Stimulated activated CD4-positive, alpha-beta T cell treated with anti-CD3 and anti-CD28 coated beads, Interleukin-1b, Interleukin-23, amount 100 ng/mL, for 1 hour (primary cell): ENCODE data around the gene TRIM63.

Experiments used
- DNase-seq, 2 donors: peaks; one replicate each; pipeline ENCODE4 v3.0.0-alpha.2; 2020; ENCODE audit warnings: low read depth in 2 of 2

TRIM63 gene

DNA sequence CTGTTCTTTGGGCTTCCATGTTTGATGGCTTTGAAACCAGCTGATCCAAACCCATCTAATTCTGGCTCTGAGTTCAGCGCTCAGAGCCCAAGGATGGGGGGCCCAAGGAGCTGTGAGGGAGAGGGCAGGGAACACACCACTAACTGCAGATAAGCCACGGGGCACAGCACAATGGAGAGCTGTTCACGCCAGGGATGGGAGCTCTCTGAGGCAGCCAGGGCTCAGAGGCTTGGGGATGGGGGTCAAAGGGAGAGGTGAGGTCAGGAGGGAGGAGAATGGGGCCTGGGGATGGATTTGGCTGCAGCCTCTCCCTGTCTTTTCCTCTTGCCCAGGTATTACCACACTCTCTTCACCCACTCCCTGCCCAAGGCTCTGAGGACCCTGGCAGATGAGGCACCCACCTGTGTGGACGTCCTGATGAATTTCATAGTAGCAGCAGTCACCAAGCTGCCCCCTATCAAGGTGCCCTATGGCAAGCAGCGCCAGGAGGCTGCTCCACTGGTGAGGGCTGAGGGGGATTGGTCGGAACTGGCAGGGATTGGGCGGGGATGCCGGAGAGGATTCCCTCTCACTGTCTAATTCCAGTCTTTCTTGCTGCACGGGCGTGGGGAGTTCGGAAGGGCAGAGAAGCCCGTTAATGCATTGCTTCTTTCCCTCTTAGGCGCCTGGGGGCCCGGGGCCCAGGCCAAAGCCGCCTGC, 32.8 kb downstream of the TRIM63 start:
- DNase-seq = no peak

DNA sequence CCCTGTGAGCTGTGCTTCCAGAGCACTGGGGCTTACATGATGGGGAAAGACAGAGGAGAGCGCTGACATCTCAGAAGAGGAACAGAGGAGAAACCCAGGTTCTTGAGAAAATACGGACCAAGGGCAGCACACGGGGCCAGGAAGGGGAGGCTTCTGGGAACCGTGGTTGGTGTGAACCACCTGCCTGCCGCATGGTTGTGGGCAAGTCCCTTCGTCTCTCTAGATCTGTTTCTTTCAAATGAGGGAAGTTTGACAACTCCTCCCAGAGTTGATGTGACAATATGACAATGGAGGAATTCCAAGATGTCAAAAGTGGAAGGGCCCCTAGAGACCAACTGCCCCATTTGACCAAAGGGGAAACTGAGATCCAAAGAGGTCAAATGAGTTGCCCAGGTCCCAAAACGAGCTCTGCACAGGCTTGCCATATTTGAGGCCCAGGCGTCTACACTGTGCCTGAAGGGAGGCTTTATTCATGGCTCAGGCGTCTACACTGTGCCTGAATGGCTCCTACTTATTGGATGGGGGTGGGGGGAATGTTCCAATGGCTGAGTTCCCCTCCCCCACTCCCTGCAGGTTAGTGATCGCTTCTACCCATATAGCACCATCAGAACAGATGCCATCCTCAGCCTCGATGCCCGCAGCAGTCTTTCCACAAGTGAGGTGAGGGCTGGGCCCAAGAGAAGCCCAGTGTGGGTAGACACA, 34.6 kb downstream of the TRIM63 start:
- no peak for DNase-seq

DNA sequence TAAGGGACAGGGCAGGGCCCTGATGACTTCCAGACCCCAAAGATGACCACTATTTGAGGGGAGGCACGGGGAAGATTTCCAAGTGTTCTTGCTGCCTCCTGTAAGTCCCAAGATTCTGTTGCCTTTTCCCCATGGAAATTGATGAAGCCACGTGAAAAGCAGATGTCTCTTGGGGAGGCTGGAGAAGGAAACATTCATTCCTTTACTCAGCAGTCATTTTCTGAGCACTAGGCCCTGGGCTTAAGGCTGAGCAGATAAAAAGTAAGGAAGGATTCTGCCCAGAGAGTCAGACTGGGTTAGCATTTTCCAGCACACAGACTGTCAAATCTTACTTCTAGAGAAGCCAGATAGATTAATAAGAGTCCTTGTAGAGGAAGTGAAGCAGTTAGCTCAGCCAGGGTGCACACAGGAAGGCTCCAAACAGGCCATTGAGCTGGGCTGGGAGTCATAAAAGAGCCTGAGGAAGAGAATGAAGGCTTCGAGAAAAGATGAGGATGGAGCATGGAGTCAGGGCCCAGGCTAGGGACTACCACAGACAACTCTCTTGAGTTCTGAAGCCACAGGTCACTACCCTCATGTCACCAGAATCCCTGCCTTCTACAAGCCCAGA, 35.7 kb downstream of the TRIM63 start:
- no peak for DNase-seq

DNA sequence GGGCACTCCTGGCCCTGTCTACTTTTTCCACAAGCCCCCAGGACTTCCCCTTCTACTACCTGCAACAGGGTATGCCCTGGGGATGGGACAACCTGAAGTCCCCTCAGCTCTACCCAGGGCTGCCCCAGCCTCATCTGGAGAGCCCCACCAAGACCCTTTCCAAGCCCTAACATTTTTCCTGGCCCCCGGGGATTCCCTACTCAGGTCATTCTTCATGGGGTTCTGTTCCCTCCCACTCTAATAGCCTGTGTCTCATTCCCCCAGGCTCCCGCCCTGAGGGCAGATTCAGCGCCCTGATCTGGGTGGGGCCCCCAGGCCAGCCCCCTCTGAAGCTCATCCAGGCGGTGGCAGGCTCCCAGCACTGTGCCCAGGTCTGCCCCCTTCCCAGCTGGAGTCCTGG, 36.2 kb downstream of the TRIM63 start:
- DNase-seq = no peak

DNA sequence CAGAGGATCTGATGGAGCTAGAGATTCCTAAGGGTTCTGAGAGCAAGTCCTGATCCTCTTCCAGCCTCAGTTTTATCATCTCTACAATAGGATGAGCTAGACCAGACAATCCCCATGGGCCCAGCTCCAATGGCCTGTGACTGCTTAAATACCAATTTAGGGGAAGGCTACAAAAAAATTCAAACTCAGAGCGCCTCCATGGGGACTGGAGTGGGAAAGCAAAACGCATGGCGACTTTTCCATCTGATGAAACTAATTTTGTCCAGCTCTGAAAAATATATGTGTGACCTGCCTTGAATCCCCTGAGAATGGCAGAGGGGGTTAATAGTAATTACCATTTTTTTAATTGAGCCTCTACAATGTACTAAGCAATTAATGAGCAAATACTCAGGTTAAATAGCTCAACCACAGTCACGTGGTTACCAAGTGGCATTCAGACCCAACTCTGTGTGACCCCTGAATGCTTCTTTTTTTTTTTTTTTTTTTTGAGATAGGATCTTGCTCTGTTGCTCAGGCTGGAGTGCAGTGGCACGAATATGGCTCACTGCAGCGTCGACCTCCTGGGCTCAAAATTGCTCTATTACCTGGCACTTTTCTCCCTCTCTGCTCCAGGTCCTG, 37.5 kb downstream of the TRIM63 start:
- DNase-seq = no peak

DNA sequence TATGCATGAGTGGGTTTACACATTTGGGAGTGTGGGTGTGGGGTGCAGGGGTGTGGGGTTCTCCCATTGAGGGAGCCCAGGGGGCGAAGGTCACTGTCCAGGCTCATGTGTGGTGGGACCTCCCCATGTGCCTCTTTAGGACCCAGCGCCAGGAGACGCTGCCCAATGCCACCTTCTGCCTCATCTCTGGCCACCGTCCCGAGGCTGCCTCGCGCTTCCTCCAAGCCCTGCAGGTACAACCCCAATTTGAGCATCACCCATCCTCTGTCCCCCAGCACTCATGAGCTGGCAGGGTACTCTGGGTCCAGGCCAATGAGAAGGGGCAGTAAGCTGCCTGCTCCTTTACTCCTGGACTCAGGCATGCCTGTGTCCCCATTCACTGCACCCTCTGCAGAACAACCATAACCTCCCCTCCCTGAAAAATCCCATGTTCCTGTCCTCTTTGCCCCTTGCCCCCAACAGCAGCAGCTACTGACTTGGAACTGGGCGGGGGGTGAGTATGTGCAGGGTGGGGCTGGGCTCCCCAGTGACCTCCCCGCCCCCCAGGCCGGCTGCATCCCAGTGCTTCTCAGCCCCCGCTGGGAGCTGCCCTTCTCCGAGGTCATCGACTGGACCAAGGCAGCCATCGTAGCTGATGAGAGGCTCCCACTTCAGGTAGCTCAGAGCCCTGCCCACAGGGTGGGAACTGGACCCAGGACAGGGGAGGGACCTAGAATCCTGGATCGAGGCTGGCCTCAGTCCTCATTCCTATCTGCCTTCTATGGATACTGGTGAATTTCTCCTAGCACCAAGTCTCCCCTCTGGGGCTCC, 38.2 kb downstream of the TRIM63 start:
- no peak for DNase-seq

DNA sequence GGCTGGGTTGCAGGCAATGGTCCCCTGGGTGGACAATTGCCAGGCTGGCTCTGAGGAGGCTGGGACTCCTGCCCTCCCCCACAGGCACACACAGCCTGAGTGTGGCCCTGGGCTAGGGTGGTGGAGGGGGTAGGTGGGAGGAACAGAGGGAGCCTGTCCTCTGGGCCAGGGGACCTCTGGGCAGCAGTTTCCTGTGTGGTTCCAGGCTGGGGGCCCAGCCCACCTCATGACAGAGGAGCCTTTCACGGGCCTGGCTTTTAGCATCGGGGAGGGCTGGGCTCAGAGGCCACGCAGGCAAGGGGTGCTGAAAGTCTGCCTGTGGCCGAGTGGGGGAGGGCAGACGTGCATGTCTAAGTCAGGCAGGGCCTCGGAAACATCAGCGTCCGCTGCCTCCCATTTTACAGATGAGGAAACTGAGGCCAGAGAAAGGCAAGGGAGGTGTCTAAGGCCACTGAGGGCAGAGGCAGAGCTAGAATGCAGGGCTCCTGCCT, 38.9 kb downstream of the TRIM63 start:
- DNase-seq = no peak

DNA sequence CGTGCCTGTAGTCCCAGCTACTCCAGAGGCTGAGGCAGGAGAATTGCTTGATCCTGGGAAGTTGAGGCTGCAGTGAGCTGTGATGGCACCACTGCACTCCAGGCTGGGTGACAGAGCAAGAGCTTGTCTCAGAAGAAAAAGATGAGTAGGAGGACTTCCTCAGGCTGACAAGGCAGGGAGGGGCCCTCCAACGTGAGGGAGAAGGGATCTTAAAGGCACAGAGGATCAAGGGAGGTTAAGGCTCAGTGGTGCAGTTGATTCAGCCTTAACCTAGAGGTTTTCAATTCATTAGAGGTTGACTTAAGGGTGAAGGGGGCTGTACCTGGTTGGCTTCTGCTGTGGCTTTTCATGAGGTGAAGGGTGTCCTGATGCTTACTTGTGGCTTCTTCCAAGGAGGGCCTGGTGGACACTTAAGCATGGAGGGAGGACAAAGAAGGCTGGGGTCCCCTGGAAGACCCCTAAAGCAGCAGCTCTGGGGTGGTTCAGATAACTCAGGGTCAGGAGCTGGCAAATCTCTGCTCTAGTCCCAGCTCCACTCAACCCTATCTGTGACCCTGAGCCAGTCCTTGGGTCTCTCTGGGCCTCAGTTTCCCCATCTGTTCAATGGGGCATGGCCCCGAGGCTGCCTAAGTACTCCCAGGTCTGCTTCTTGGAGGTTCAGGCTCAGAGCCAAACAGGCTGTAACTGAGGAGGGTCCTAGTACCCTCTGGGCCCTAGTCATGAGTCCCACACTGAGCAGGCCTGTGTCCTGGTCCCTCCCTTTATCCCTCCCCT, 39.5 kb downstream of the TRIM63 start:
- DNase-seq = no peak

DNA sequence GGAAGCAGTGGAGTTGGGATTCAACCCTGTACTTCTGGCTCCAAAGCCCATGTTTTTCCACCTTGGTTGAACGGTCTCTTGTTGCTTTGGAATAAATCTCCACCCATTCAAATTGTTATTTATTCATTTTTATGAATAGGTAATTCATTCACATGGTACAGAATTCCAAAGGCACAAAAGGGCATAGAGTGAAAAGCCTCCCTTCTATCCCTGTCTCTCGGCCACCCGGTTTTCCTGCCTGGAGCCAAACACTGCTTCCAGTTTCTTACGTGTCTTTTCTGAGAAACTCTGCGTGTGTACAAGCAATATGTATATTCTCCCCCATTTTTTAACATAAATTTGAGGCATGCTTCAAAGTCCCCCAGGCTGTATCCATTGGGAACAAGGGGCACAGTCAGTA, 41.9 kb downstream of the TRIM63 start:
- no peak for DNase-seq

DNA sequence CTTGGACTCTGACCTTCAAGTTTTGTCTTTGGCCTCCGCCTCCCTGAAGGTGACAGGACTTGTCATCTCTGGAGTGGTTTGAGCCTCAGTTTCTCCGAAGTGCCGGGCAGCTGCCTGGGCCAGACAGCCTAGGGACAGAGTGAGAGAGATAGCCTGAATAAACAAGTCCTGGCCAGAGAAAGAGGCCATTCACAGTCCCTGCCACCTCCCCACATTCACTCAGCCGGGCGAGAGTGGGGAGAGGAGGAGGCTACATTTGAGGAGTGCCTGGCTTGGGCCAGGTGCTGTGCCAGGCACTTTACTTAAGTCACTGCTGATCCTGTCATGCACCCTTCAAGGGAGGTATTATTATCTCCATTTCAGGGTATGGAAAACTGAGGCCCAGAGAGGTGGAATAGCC, 42.4 kb downstream of the TRIM63 start:
- DNase-seq = no peak

DNA sequence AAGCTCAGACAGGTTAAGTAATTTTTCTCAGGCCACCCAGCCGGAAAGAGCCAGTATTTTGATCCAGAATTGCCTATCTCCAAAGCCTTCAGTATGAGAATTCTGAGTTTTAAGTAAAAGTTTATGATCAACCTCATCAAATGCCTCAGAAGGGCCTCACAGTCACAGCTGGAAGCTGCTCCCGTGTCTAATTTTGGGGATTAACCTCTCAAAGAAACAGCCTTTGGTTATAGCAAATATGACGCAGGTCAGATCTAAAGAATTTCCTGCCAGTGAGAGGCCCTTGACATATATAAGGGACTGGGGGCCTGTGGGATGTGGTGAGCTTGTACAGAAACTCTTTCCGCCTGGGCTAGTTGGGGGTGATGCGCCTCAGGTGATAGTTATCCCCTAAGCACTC, 43.6 kb downstream of the TRIM63 start:
- no peak for DNase-seq

DNA sequence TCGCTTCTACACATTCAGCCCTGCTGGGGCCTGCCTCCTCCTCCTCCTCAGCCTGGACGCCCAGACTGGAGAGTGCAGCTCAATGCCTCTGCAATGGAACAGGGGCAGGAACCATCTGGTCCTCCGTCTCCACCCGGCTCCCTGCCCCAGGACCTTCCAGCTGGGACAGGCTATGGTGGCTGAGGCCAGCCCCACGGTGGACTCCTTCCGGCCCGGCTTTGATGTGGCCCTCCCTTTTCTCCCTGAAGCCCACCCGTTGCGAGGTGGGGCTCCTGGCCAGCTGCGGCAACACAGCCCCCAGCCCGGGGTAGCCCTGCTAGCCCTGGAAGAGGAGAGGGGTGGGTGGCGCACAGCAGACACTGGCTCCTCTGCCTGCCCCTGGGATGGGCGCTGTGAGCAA, 44.4 kb downstream of the TRIM63 start:
- no peak for DNase-seq

DNA sequence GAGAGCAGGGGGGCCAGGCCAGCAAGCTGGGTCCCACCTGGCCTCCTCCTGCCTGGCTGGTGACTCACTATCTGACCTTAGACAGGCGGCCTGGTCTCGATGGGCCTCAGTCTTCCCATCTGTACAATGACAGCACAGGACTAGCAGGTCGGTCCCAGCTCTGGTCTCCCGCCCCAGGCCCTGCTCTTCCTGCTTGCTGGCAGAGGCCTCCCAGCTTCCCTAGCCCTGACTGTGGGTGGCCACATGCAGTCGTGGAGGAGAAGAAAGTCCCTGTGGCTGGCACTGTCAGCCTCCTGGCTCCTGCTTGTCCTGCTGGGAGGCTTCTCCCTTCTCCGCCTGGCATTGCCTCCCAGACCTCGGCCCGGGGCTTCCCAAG, 45.0 kb downstream of the TRIM63 start:
- DNase-seq = no peak

DNA sequence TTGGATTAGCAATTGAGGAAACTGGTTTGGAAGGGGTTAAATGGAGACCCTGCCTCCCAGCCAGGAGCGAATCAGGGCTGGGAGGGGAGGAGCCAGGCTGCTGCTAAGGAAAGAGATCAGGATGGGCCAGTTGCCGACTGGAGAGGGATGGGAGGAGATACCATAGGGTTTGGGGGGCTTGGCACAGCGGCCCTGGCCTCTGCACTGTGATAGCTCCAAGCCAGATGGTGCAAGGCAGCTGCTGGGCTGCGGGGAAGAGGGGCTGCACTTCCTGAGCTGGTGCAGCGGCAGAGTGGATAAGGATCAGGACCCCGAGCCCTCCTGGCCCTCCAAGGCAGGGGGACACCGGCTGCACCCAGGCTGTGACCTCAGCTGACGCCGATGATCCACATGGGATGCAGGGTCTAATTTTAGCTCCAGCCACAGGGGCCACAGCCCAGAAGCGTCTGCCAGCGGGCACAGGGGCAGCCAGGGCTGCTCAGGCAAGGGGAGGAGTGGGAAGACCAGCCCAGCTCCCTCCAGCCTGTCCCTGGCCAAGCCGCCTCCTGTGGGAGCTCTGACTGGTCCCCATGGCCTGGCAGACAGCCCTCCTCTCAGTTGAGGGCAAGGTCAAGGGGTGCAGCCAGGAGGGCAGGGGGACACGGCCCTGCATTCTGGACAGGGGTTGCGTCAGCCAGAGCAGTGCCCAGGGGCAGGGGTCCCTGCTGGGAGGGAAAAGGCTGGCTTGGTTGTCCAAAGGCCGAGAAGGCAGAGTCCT, 45.6 kb downstream of the TRIM63 start, which contains the start of gene EXTL1:
TSS of gene EXTL1 (plus strand) at position 129 of the 757 bp plus-strand sequence. CDS start 872 bp downstream, outside the sequence.
- DNase-seq = no peak

DNA sequence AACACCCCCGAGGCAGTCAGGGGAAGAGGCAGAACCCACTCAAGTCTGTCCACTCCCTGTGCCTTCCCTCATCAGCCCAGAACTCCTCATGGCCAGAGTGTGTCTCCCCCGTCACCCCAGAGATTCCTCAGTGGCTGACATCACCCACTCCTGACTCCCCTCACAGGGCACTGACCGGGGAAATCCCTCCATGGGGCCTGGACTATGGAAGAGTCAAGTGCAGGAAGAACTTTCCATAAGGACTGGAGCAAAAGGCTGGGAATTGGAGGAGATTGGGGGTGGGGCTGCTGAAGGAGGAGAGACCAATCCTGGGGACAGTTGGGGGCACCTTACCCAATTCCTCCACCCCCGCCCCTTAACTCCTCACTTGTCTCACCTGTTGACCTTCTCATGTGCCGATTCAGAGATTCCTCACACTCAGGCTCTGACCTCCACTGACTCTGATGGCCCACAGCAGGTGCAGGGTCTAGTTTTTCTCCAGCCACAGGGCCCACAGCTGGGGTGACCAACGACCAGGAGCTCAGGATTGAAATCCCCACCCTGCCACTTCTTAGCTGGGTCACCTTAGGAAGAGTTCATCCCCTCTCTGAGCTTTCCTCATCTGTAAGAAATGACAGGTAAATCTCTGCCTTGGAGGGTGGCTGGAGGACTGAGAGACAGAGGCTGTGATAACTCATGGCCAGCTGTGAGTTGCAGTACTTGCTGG, 46.3 kb downstream of the TRIM63 start:
- no peak for DNase-seq

DNA sequence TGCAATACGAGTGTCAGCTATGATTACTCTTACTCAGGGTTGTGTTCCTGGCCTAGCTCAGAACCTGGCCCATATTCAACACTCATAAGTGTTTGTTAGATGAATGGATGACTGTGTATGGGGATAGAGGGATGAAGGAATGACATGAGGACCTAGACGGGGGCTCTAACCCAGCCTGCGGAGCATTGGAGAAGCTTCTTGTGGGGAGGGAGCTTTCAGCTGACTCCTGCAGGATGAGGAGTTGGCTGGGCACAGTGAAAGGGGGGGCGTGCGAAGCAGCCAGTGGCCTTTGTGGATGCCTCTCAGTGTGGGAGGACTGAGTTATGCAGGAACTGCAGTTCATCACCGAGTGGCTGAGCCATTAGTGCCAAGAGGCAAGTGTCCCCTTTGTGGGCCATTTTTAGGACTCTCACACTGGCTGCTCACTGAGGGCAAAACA, 47.1 kb downstream of the TRIM63 start:
- no peak for DNase-seq

DNA sequence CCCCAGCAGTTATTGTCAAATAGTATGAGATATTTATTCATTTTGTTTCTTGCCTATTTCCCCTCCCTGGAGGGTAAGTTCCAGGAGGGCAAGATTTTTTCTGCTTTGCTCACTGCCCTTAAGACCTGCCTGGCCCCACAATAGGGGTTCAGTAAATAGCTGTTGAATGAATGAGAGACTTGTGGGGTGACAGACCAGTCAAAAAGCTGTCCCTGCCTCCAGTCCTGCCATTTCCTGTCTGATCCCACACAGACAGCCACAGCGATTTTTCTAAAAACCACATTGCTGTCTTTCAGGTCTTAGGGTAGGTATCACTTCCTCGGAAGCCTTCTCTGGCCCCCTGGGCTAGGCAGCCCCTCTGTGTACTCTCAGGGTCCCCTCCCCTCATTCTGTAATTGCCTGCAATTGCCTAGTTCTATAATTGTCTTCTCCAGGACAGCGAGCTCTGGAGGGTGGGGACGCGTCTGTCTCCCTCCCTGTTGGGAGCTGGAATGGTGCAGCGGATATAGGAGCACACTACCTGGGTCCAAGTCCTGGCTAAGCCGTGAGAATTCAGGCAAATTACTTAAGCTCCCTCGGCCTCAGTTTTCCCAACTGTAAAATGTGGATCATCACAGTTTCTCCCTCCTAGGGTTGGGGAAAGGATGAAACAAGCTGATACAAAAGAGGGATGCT, 47.7 kb downstream of the TRIM63 start:
- no peak for DNase-seq

DNA sequence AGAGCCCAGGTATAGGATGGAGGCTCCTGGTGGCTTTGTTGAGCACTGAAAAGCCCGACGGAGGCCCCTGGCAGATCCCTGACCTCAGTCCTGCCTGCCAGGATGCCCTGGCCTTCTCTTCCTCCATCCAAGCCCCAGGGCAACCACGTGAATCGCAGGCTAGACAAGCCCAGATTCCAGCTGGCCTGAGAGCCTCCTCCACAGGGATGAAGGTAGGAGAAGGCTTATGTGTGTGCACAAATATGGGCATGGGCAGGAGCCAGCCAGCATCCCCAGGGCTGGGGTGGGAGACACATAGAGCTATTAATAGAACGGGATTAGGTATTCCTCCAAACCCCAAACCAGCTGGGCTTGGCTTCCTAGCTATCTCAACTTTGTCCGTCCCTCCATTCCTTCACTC, 49.8 kb downstream of the TRIM63 start:
- DNase-seq = no peak
